Measurements from ENCODE around the gene RARRES1. TPM values are rescaled to one million over a fixed set of nuclear protein-coding genes. Genes with fewer than 3 reads are reported as not detected.

RARRES1 gene
- polyA plus RNA-seq, 4 donors = 7.2 to 33.0 (median 12.8) TPM

DNA sequence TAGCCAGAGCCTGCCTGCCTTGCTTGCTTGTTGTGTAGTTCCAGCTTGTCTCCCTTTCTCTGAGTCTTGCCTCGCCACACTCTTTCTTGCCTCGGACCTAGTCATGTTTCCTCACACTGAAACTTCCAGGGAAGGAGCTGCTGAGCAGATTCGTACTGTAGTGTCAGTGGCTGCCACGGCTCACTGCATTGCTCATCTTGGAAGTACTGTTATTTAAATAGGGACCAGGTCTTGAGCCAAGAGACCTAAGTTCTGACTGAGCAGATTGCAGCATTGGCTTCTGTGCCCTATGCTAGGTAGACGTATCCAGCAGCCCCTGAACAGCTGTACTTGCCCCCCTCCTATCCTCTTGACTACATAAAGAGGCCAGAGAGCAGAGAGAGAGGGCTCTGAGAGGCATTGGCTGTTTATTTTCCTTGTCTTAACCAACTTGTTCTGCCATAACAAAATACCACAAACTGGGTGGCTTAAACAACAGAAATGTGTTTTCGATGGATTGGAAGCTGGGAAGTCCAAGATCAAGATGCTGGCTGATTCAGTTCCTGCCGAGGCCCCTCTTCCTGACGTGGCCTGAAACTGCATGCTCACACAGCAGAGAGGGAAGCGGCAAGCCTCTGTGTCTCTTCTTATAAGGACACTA lies 5.8 kb upstream of the RARRES1 start:
- no peak for DNase-seq (ENCODE audit: low read depth in 4 of 4, low spot score in 2 of 4)

DNA sequence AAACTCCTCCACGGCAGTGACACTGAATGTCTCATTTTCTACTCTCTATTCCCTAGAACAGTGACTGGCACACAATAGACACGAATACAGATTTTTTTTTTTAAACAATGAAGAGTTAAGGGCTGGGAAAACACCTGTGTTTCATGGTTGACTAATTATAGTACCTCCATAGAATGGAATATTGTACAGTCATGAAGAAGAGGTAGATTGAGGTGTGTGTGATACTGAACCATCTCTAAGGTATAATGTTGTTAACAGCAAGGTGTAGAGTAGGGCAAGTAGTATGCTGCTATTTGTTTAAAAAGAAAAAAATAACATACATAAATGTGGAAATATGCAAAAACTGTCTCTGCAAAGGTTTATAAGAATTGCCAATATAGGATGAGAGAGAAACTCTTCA lies 5.2 kb upstream of the RARRES1 start:
- DNase-seq (ENCODE audit: low read depth in 4 of 4, low spot score in 2 of 4) = no peak

DNA sequence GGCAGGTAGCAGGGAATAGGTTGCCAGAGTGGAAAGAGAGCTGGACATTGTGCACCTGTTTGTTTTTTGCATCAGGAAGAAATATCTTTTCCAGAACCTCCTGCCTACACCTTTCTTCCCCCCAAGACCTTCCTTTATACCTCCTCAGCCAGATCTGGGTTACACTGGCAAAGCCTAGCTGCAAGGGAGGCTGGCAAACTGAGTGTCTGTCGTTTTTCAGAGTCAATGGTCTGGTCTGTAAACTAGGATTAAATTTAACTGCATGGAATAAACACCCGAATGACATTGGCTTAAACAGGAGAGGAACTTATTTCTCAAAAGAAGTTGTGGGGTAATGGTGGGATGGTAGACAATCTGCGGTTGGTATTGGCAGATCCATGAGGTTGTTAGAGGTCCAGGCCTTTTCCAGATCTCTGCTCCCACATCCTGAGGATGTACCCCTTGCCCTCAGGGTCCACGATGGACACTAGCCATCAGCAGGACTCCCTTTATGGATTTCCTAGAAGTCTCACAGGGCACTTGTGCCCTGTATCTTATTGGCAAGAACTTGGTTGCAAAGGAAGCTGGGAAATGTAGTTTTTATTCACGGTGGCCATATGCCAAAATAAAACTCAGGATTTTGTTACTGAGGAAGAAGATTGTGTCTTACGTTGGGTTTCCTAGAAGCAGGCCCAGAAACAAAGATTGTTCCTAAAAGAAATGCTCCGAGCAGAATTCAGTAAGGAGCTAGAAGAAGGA lies 3.2 kb upstream of the RARRES1 start:
- DNase-seq (ENCODE audit: low read depth in 4 of 4, low spot score in 2 of 4) = no peak

DNA sequence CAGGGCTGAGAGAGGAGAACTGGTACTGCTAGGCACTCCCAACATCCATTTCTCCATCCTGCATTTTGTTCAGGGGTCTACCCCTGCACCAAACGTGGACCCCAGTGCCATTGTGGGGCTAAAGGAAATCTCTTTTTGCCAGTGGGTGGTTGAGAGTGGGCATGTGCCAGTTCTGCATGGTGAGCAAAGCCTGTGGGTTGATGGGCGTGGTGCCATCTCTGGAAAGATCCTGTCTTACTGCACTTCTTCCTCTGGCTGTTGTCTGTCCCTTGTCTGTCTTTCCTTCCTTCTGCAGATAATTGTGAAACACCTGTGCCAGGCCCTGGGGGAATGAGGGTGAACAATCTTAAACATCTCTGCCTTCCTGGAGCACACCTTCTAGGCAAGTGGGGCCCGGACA lies 1.4 kb upstream of the RARRES1 start:
- no peak for DNase-seq (ENCODE audit: low read depth in 4 of 4, low spot score in 2 of 4)

DNA sequence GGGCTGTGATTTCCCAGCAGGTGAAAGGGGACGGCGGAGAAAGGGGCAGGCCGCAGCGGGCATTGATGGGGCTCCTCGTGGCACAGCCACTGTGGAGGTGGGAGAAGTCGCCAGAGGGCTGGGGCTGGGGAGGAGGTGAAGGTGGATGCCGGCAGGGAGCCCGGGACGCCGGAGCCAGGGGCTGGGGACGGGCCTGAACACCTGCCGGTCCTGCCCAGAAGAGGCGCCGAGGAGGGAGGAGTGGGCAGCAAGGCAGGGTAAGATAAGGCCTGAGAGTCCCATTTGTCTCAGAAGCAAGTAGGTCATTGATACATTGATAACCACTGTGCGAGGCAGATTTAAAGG lies 571 bp upstream of the RARRES1 start:
- no peak for DNase-seq (ENCODE audit: low read depth in 4 of 4, low spot score in 2 of 4)

DNA sequence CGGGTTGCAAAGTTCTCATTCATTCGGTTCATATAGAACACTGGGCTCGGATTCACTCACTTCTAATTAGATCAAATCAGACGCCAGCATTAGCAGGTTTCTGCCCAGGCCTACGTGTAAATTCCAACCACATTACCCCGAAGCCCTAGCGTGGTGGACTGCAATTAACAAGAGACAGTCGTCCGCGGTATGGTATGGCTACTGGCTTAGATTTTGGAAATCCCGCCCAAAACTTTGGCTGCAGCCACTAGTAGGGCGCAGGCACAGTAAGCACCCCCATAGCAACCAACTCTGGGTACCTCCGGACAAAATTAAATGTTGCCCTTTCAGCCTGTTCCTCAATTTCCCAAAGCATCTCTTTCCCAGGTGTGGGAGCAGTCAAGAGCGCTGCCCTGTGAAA lies 771 bp downstream of the RARRES1 start:
- no peak for DNase-seq (ENCODE audit: low read depth in 4 of 4, low spot score in 2 of 4)

DNA sequence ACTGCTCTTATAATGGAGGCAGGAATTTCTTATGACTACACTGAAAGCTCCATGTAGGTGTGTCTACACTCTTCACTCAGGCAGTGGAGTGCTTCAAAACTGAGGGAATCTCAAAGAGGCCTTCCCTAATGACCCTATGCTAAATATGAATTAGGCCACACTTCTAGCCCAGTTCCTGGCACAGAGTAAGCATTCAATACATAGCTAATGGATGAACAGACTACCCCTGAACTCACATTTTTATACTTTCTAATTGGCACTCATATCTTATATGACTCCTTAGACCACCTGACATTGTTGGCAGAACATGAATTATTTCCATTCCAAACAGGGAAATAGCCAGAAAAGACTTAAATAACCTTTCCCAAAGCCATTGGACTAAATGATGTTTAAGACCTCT lies 3.4 kb downstream of the RARRES1 start:
- DNase-seq (ENCODE audit: low read depth in 4 of 4, low spot score in 2 of 4) = no peak

DNA sequence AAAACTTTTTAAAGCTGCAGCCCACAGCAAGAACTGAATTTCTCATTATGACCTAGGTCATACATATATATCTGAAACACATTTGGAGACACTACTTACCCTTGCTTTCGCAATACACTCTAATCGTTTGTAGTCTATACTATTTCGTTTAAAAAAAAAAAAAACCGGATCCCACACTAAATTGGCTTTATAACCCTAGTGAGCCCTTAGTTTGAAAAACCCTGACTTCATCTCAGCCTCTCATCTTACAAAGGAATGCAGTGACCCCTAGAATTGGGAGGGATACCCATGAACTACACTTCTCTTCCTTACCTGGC lies 4.2 kb downstream of the RARRES1 start:
- no peak for DNase-seq (ENCODE audit: low read depth in 4 of 4, low spot score in 2 of 4)

DNA sequence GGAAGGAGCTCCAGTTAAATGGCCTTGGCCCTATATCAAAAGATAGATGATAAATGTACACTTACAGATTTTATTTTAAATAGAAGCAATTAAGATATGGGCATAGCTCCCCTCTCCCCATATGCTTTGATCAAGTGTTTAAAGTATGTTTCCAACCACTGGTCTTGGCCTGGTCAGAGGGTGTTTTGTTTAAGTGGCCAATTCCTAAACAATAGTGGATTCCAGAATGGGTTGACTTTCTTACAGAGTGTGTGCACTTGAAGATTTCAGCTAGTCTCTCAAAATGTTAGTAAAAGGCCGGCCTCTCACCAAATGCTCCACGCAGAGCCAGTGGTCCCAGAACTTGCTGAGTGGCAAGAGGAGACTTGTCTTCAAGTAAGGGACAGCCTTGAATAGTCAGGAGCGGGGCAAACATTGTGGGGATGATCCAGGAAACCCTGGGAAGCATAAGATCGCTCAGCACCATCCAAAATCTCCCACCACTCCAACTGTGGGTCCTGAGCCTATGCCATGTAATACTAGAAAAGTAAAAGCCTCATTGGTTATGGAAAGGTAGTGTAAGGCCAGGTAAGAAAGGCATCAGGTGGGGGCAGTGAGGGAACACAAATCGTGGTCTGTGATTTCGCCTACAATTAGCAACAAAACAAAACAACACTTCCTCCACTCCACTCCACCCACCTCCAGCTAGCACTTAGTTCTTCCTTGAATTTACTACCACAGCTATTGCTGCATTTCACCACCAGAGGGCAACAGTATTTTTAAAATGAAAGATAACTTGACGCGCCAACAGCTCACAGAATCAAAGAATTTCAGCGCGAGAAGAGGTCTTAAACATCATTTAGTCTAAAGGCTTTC lies 4.8 kb downstream of the RARRES1 start:
- peak in 1 of 4 donors; percentile 68 for DNase-seq (ENCODE audit: low read depth in 4 of 4, low spot score in 2 of 4)

DNA sequence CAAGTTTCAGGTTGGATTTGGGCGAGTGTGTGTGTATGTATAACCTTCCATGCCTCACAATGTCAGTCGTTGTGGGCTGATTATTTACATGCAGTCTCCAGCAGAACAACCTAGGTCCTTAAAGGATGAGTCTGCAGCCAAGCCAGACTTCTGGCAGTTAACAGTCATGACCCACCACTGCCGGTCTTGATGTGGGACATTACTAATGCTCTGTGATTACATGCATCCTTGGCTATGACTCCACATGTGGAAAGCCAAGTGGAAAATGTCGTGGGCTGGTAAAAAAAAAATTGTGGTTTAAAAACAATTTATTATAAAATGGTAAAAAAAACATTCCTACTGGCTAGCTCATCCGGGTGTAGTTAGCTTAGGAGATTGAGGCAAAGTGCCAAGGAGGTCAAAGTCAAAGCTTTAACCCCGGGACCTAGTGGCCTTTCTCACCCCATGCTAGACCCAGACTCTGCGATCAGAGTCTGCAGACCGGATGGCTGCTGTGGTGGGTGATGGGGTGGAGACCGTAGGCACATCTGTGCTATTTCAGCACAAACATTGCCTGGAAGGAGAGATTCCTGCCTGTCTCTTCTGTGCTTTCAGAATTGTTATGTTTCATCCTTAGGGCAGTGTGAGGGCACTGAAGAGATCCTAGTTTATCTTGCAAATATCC lies 6.8 kb downstream of the RARRES1 start:
- no peak for DNase-seq (ENCODE audit: low read depth in 4 of 4, low spot score in 2 of 4)

DNA sequence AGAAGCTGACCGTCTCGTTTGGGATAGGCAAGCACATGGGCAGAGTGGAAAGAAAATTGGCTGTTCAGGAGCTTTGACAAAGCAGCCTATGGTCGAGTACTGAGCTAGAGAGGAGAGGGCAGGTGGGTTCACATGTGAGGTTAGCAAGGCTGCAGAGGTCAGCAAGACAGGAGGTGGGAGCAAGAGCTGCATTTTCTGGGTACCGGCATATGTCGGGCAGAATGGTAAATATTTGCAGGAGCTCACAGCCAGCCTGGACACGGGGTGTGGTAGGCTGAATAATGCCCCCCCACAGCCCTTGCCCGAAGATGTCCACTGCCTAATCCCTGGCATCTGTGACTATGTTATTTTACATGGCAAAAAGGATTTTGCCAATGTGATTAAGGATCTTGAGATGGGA lies 8.3 kb downstream of the RARRES1 start:
- no peak for DNase-seq (ENCODE audit: low read depth in 4 of 4, low spot score in 2 of 4)

DNA sequence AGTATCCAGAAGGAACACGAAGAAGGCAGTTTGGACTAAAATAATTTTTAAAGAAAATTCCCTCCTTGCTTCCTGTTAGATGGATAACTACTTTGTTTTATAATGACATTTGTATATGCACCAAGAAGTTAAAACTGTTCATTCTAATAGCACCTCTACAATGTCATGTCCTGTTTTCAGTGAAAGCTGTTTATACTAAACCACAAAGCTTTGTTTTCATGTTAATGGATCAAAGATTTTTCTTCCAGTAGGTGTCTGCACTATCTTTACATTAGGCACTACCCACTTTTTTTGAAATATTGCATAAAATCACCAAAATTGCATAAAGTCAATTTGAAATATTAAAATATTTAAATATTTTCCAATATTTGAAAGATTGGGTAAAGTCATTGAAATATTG lies 10.1 kb downstream of the RARRES1 start:
- DNase-seq (ENCODE audit: low read depth in 4 of 4, low spot score in 2 of 4) = no peak

DNA sequence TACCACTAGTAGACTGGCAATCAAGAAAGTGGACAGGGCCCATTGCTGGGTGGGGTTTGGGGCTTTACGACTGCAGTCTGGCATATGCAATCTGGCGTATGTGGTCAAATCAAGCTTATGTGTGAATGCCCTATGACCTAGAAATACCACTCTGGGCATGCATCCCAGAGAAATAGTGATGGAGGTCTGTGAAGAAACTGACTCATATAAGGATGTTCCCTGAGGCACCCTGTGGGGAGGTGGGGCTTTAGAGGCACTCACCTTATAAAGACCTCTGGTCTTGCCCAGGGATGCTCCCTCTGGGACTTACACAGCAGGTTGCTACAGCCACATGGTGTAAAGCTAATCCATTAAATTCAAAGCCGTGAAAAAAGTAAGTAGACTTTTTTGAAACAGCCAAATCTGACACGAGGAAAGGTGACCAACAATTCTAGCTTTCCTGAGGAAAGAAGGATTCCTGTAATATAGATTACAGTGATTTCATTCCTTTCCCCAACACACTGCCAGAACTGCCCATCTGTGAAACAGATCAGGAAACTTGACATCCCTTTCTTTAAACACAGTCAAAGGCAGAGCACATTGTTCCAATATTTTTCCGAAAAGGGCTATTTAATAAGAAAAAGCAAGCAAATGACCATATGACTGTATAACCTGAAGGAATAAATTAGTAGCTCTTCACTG lies 13.6 kb downstream of the RARRES1 start:
- DNase-seq (ENCODE audit: low read depth in 4 of 4, low spot score in 2 of 4) = no peak

DNA sequence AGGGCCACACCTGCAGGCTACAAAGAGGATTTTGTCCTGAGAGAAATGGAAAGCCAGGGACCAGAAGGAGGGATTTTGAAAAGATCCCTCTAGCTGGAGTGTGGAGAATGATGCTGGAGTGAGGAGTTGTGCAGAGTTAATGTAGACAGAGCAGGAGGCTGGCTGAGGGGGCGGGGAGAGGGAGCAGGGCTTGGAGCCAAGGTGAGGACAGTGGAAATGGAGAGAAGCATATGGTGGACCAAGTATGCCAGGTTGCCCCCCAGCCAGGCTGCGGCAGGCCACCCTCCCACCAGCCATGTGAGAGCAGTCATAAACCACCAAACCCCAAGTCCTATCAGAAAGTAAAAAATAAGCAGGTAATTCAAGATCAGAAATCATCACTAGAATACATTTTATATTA lies 14.7 kb downstream of the RARRES1 start:
- no peak for DNase-seq (ENCODE audit: low read depth in 4 of 4, low spot score in 2 of 4)

DNA sequence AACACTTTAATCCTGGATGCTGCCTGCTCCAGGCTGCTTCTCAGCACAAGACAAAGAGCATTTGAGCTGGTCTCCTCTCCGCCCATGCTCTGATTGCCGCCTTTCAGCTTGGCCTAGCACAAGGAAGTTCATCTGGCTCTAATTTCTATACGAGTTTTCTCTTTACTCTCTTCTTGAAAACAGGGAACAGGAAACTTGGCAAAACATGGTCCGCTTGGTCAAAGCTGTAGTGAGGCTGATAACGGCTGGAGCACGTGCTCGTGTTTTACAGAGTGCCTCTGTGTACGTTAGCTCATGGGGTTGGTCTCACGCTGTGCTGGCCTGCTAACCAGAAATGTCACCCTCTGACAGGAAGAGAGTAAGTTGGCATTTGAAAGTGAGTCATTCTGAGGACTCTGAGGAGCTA lies 19.2 kb downstream of the RARRES1 start:
- no peak for DNase-seq (ENCODE audit: low read depth in 4 of 4, low spot score in 2 of 4)

DNA sequence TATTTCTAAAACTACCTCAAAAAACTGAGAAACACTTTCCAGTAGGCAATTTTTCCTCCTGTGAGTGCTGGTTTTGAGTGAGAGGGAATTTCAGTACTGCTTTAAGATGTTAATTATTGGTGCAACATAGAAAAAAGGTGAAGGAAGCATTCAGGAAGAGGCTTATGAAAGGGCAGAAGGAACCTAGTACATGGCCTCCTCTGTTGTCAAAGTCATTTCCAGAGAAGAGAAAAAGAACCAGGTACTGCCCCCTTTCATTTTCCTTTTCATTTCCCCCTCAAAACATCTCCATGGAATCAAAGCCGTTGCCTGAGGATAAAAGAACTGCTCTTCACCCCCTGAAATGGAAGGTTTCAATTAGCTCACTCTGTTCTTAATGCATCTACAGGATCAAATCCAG lies 19.8 kb downstream of the RARRES1 start:
- no peak for DNase-seq (ENCODE audit: low read depth in 4 of 4, low spot score in 2 of 4)

DNA sequence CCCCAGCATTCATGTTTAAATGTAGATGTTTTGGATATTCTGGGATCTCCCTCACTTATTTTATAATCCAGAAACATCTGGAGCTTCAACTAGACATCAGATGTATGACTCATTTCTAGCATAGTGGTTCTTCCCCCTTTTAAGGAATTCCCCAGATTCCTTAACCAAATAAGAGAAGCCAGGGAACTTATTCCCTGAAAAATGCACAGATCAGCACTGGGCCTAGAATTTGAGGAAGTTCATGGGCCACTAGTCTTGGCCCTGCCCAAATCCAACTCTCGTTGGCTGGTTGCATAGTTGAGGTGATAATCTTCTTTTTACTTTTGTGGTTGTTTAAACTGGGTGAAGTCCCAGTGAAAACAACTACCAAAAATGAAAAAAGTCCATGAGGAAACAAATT lies 20.4 kb downstream of the RARRES1 start:
- no peak for DNase-seq (ENCODE audit: low read depth in 4 of 4, low spot score in 2 of 4)

DNA sequence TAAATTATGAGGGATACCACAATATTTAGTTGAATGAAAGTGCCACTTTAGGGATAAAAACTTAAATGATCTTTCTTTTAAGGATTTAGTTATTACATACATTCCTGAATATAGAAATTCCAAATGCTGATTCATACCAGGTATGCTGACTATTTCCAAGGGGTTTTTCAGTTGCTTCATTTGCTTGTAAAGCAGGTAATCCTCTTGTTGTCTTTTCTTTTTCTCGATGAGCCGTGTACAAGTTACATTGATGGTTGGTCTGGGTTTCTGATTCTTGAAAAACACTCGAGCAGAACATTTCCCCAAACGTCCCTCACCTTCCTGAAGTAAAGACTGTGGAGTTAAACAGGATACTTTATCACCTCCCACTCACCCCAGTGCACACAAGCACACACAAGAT lies 21.7 kb downstream of the RARRES1 start:
- DNase-seq (ENCODE audit: low read depth in 4 of 4, low spot score in 2 of 4) = no peak

DNA sequence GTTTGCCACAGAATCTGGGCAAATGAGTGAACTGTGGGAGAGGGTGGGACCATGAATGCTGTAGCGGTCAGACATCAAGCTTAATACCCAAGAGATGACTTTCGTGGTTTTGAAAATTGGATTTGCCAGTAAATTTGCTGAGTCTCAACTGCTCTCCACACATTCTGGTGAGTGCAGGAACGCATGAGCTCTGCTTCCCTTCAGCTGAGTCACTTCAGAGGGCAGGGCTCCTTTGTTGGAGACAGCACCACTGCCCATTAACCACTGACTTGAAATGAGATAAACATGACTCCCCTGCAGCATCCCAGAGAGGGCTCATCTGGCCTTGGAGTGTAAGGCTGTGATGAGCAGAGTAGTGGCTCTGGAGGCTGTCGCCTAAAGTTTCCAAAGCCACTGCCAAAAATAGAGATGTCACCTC lies 22.6 kb downstream of the RARRES1 start:
- no peak for DNase-seq (ENCODE audit: low read depth in 4 of 4, low spot score in 2 of 4)

DNA sequence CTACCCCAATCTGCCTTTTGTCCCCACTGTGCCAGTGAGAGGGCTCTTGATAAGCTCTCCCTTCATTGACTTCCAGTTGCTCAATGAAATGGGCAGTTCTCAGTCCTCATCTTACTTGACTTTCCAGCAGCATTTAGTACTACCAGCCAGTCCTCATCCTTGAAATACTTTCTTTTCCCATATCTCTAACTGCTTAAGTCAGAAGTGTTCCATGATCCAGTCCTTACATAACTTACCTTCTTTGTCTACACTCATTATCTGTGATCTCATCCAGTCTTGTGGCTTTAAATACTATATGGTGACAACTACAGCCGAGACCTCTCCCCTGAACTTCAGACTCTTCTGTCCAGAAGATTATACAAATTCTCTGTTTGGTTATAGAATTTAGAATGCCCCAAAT lies 28.7 kb downstream of the RARRES1 start:
- DNase-seq (ENCODE audit: low read depth in 4 of 4, low spot score in 2 of 4) = no peak
